Psoas muscle (tissue), 8 donors: ENCODE data around the gene PHLDB3. TPM values are rescaled to one million over a fixed set of nuclear protein-coding genes. Genes with fewer than 3 reads are reported as not detected.
A peak's percentile ranks its signal among the peaks of the same experiment; 100 is the strongest.

Experiments
- ATAC-seq, 4 donors: fragments of 200-7000 bp; cut with Tn5 transposase; one replicate each; pipeline ENCODE4 v1.9.1; 2020; ENCODE audit warnings: moderate library complexity in 3 of 4, mild to moderate bottlenecking in 2 of 4
- DNase-seq, 2 donors: peaks; one replicate each; pipeline ENCODE4 v3.0.0-alpha.2; 2020
- H3K27ac ChIP-seq: fragments of 200-600 bp; one replicate; pipeline ENCODE4 v1.8.0; 2022
- H3K27me3 ChIP-seq, 3 donors: fragments of 200-600 bp in 1 of 3; one replicate each; pipeline versions ENCODE4 v1.6.1 to v1.8.0; 2013 to 2022; ENCODE audit warnings: low read length in 2 of 3, mild to moderate bottlenecking in 2 of 3, moderate library complexity in 1 of 3; ENCODE audit not compliant: insufficient read depth in 3 of 3
- H3K36me3 ChIP-seq, 2 donors: fragments of 200-600 bp in 1 of 2; one replicate each; pipeline versions ENCODE4 v1.6.1 to v1.8.0; 2013 to 2022; ENCODE audit warnings: low read depth in 1 of 2, mild to moderate bottlenecking in 1 of 2, moderate library complexity in 1 of 2; ENCODE audit not compliant: insufficient read depth in 1 of 2
- H3K4me1 ChIP-seq: fragments of 200-600 bp; one replicate; pipeline ENCODE4 v1.8.0; 2022
- H3K4me3 ChIP-seq: fragments of 200-600 bp; one replicate; pipeline ENCODE4 v1.8.0; 2022; ENCODE audit warnings: mild to moderate bottlenecking
- H3K9me3 ChIP-seq: fragments of 200-600 bp; one replicate; pipeline ENCODE4 v1.8.0; 2022
- CTCF ChIP-seq: fragments of 200-600 bp; IDR thresholded peaks from one replicate; pipeline ENCODE4 v1.8.0; 2022; ENCODE audit warnings: antibody characterized with exemption
- WGBS, 3 donors: extraction: QIAGEN DNeasy Blood & Tissue Kit; methylation state at CpG; one replicate each; pipeline versions ENCODE4 v1.1.6 to v1.1.7; 2013; 5-methylcytosine and 5-hydroxymethylcytosine counted together
- intact Hi-C, 2 donors: fragments of 100-400 bp; cut with DNase I; formaldehyde crosslinking; loops; one replicate each; pipeline versions ENCODE4 v1.11.0 to v1.14.2; 2022
- long read RNA-seq, 2 donors: library from polyadenylated mRNA; unstranded; transcript quantifications; one replicate each; pipeline ENCODE4 v2.0.0, GENCODE V29; 2021
- polyA plus RNA-seq, 3 donors: library from polyadenylated mRNA; stranded (reverse); fragments of 200-250 nt; gene quantifications; one replicate each; pipeline ENCODE4 v1.2.3, GENCODE V29; 2013
- total RNA-seq, 4 donors: library from RNA; stranded (reverse); fragmentation: NEBNext Ultra II Directional in 2 of 4; extraction: Animal tissue kit (Norgen Biotek cat#: 25700) in 2 of 4; gene quantifications; one replicate each; pipeline versions ENCODE4 v1.2.1 to v1.2.4, GENCODE V29; 2021 to 2023
- donor health status: healthy with polysubstance abuse.
- donor health status: DM: no; HTN: no; CAD: no; lungs with moderate emphysema.
- donor health status: Bipolar disorder and iron deficiency.
- donor health status: healthy.
- donor health status: DM: yes; HTN: yes; CAD: no.
- donor health status: DM: no; HTN: no; CAD: no.
- donor health status: DM: no; HTN: no; CAD: no.
- donor health status: DM: yes; HTN: yes; CAD: no.

PHLDB3 gene
- 1 to 10 TPM; 3.1 to 5.7 (median 4.5) TPM for total RNA-seq
- polyA plus RNA-seq, result 1 to 10 TPM; 2.0 to 4.7 (median 3.2) TPM
- long read RNA-seq, donor 1, partial matches to known transcripts, result 1 of 3 reads
- long read RNA-seq, donor 1, other reads (novel, unspliced or antisense), result 2 of 3 reads
- long read RNA-seq, donor 2, partial matches to known transcripts, result 3 of 5 reads
- long read RNA-seq, donor 2, other reads (novel, unspliced or antisense), result 2 of 5 reads

- Histone ChIP-seq H3K27me3 (no peaks in the 10 kb centered on the region), H3K4me1 (peaks cover 11% of the 10 kb centered on the region), H3K4me3 (peak within 1 kb of the TSS; percentile 79), H3K9me3 (no peaks in the 10 kb centered on the region), H3K36me3 (peaks cover 0 to 28% of the 10 kb centered on the region in 2 donors), H3K27ac (peak within 1 kb of the TSS; percentile 75)
- no peak for TF ChIP-seq CTCF
- DNase-seq (peak; percentile 44 to 63), ATAC-seq (peak; percentile 25 to 59 (median 44))
- intact Hi-C loops, result loop anchor here (5.0 kb wide), 2 partner anchors 37 to 42 kb away; partner anchors contain the start of gene LYPD3 (in 1 of the 2)
- WGBS, 3 donors, result 3% methylated on average over 34 to 42 of the region's 42 CpGs
Observed at GRCh38 chr19:43504426-43505185, at the start of gene PHLDB3. TSS of gene PHLDB3 (minus strand) at chr19:43504746. CDS start at chr19:43504118, 628 bp downstream.

GRCh38 chr19:43553656-43554055 lies 49.1 kb upstream of the PHLDB3 start:
- Histone ChIP-seq H3K4me1 (no peaks in the 10 kb centered on the region), H3K4me3 (no peak overlapping the region), H3K27me3 (no peaks in the 10 kb centered on the region), H3K9me3 (no peaks in the 10 kb centered on the region), H3K27ac (no peak overlapping the region), H3K36me3 (peaks cover 6 to 87% of the 10 kb centered on the region in 2 donors)
- intact Hi-C loops, result loop anchor here in 1 of 2 donors (5.0 kb wide), 1 partner anchor 99 kb away; no protein-coding TSS in a partner anchor
- 67 to 72% (median 71%) methylated on average over 4 of the region's 4 CpGs for WGBS, 3 donors
- DNase-seq (no peak), ATAC-seq (no peak)
- TF ChIP-seq CTCF, result no peak

- Histone ChIP-seq H3K27me3 (no peaks in the 10 kb centered on the region), H3K9me3 (no peaks in the 10 kb centered on the region), H3K4me1 (no peaks in the 10 kb centered on the region), H3K36me3 (peaks cover 6 to 78% of the 10 kb centered on the region in 2 donors), H3K4me3 (no peak overlapping the region), H3K27ac (no peak overlapping the region)
- intact Hi-C loops, result loop anchor here in 1 of 2 donors (5.0 kb wide), 1 partner anchor 100 kb away; no protein-coding TSS in a partner anchor
- TF ChIP-seq CTCF, result no peak
- 73 to 84% (median 73%) methylated on average over 3 of the region's 3 CpGs for WGBS, 3 donors
- ATAC-seq, result no peak
- DNase-seq, result no peak
Observed at GRCh38 chr19:43552616-43553015, 48.1 kb upstream of the PHLDB3 start.

GRCh38 chr19:43552198-43552450 lies 47.6 kb upstream of the PHLDB3 start:
- no peak for DNase-seq
- no peak overlapping the region for H3K4me3 ChIP-seq
- H3K27me3 ChIP-seq, result no peaks in the 10 kb centered on the region
- intact Hi-C loops, result loop anchor here in 1 of 2 donors (5.0 kb wide), 1 partner anchor 100 kb away; no protein-coding TSS in a partner anchor
- H3K9me3 ChIP-seq, result no peaks in the 10 kb centered on the region
- H3K27ac ChIP-seq, result no peak overlapping the region
- H3K36me3 ChIP-seq, result peaks cover 6 to 74% of the 10 kb centered on the region in 2 donors
- 84 to 93% (median 87%) methylated on average over 3 of the region's 3 CpGs for WGBS, 3 donors
- TF ChIP-seq CTCF, result no peak
- ATAC-seq, result no peak
- H3K4me1 ChIP-seq, result no peaks in the 10 kb centered on the region
